Stimulated activated naive CD8-positive, alpha-beta T cell treated with anti-CD3 and anti-CD28 coated beads, Interleukin-15, Interleukin-2, amounts not matched to agents 100 ng/mL and 50 ng/mL, for 24 hours (primary cell): ENCODE results near the gene RNPEPL1.
A peak's percentile ranks its signal among the peaks of the same experiment; 100 is the strongest.
"Not testable (repeated sequence)": the region's sequence is repeated elsewhere in the genome, so short reads cannot be mapped to it uniquely, and the experiment has no call there.

Experiments used
- H3K27ac Mint-ChIP-seq: one replicate; pipeline ENCODE4 v1.8.0; 2021; ENCODE audit warnings: mild to moderate bottlenecking, mixed read lengths
- H3K27me3 Mint-ChIP-seq: one replicate; pipeline ENCODE4 v1.8.0; 2021; ENCODE audit warnings: mixed read lengths
- H3K36me3 Mint-ChIP-seq: one replicate; pipeline ENCODE4 v1.8.0; 2021; ENCODE audit warnings: low read depth, mixed read lengths
- H3K4me1 Mint-ChIP-seq: one replicate; pipeline ENCODE4 v1.8.0; 2021; ENCODE audit warnings: low read depth, mixed read lengths
- H3K4me3 Mint-ChIP-seq: one replicate; pipeline ENCODE4 v1.8.0; 2021; ENCODE audit warnings: mild to moderate bottlenecking, mixed read lengths
- H3K9me3 Mint-ChIP-seq: one replicate; pipeline ENCODE4 v1.8.0; 2021; ENCODE audit warnings: mixed read lengths

The RNPEPL1 gene

GRCh38 chr2:240567872-240568677, at the start of gene RNPEPL1:
RNPEPL1 (plus strand) TSS chr2:240568484; CDS start chr2:240568587, 103 bp downstream.
- peak within 1 kb of the TSS; percentile 96 for H3K4me3 Mint-ChIP-seq
- peaks cover 64% of the 10 kb centered on the region for H3K4me1 Mint-ChIP-seq
- no peaks in the 10 kb centered on the region for H3K27me3 Mint-ChIP-seq
- H3K36me3 Mint-ChIP-seq: peaks cover 13% of the 10 kb centered on the region
- H3K27ac Mint-ChIP-seq: peak within 1 kb of the TSS; percentile 95
- H3K9me3 Mint-ChIP-seq: no peaks in the 10 kb centered on the region

GRCh38 chr2:240518981-240519380, 49.3 kb upstream of the RNPEPL1 start:
- Mint-ChIP-seq H3K4me1 (peaks cover 13% of the 10 kb centered on the region), H3K4me3 (no peak overlapping the region), H3K36me3 (peaks cover 36% of the 10 kb centered on the region), H3K27me3 (no peaks in the 10 kb centered on the region), H3K9me3 (peaks cover 7% of the 10 kb centered on the region), H3K27ac (no peak overlapping the region)

GRCh38 chr2:240519396-240520129, 48.7 kb upstream of the RNPEPL1 start:
- H3K4me1 Mint-ChIP-seq: peaks cover 7% of the 10 kb centered on the region
- H3K36me3 Mint-ChIP-seq: peaks cover 42% of the 10 kb centered on the region
- no peak overlapping the region for H3K27ac Mint-ChIP-seq
- peaks cover 7% of the 10 kb centered on the region for H3K9me3 Mint-ChIP-seq
- no peaks in the 10 kb centered on the region for H3K27me3 Mint-ChIP-seq
- H3K4me3 Mint-ChIP-seq: no peak overlapping the region

- Mint-ChIP-seq H3K4me3 (no peak overlapping the region), H3K4me1 (peaks cover 4% of the 10 kb centered on the region), H3K9me3 (peaks cover 15% of the 10 kb centered on the region), H3K27ac (no peak overlapping the region), H3K27me3 (no peaks in the 10 kb centered on the region), H3K36me3 (peaks cover 50% of the 10 kb centered on the region)
Observed at GRCh38 chr2:240520130-240520973, 47.9 kb upstream of the RNPEPL1 start.

GRCh38 chr2:240520974-240521350, 47.3 kb upstream of the RNPEPL1 start:
- no peak overlapping the region for H3K4me3 Mint-ChIP-seq
- peaks cover 4% of the 10 kb centered on the region for H3K4me1 Mint-ChIP-seq
- H3K27me3 Mint-ChIP-seq: no peaks in the 10 kb centered on the region
- peaks cover 17% of the 10 kb centered on the region for H3K9me3 Mint-ChIP-seq
- peaks cover 55% of the 10 kb centered on the region for H3K36me3 Mint-ChIP-seq
- no peak overlapping the region for H3K27ac Mint-ChIP-seq

GRCh38 chr2:240521885-240522284, 46.4 kb upstream of the RNPEPL1 start:
- H3K27me3 Mint-ChIP-seq, H3K4me1 Mint-ChIP-seq, H3K27ac Mint-ChIP-seq, H3K4me3 Mint-ChIP-seq: not testable (repeated sequence)
- H3K9me3 Mint-ChIP-seq: peaks cover 18% of the 10 kb centered on the region
- H3K36me3 Mint-ChIP-seq: peaks cover 63% of the 10 kb centered on the region

GRCh38 chr2:240522406-240522805, 45.9 kb upstream of the RNPEPL1 start:
- Mint-ChIP-seq H3K27me3 (no peaks in the 10 kb centered on the region), H3K36me3 (peaks cover 68% of the 10 kb centered on the region), H3K9me3 (peaks cover 23% of the 10 kb centered on the region), H3K27ac (no peak overlapping the region), H3K4me3 (no peak overlapping the region), H3K4me1 (peaks cover 4% of the 10 kb centered on the region)

GRCh38 chr2:240523451-240524281, 44.6 kb upstream of the RNPEPL1 start:
- Mint-ChIP-seq H3K27ac (no peak overlapping the region), H3K4me3 (no peak overlapping the region), H3K27me3 (no peaks in the 10 kb centered on the region), H3K4me1 (peaks cover 4% of the 10 kb centered on the region), H3K9me3 (peaks cover 25% of the 10 kb centered on the region), H3K36me3 (peaks cover 71% of the 10 kb centered on the region)

GRCh38 chr2:240524963-240525718, 43.1 kb upstream of the RNPEPL1 start:
- Mint-ChIP-seq H3K36me3 (peaks cover 82% of the 10 kb centered on the region), H3K4me3 (no peak overlapping the region), H3K9me3 (peaks cover 25% of the 10 kb centered on the region), H3K27ac (no peak overlapping the region), H3K27me3 (no peaks in the 10 kb centered on the region), H3K4me1 (peaks cover 4% of the 10 kb centered on the region)

- Mint-ChIP-seq H3K4me3 (no peak overlapping the region), H3K9me3 (peaks cover 22% of the 10 kb centered on the region), H3K27me3 (no peaks in the 10 kb centered on the region)
Observed at GRCh38 chr2:240525802-240526201, 42.5 kb upstream of the RNPEPL1 start.

GRCh38 chr2:240526521-240526920, 41.8 kb upstream of the RNPEPL1 start:
- H3K4me1 Mint-ChIP-seq: no peaks in the 10 kb centered on the region
- no peak overlapping the region for H3K27ac Mint-ChIP-seq
- H3K27me3 Mint-ChIP-seq: no peaks in the 10 kb centered on the region
- no peak overlapping the region for H3K4me3 Mint-ChIP-seq
- peaks cover 26% of the 10 kb centered on the region for H3K9me3 Mint-ChIP-seq
- peaks cover 90% of the 10 kb centered on the region for H3K36me3 Mint-ChIP-seq

More at GRCh38 chr2:240525802-240526201, 42.5 kb upstream of the RNPEPL1 start:
- peaks cover 84% of the 10 kb centered on the region for H3K36me3 Mint-ChIP-seq
- H3K27ac Mint-ChIP-seq: no peak overlapping the region
- H3K4me1 Mint-ChIP-seq: peaks cover under 1% of the 10 kb centered on the region

GRCh38 chr2:240527153-240527750, 41.0 kb upstream of the RNPEPL1 start:
- Mint-ChIP-seq H3K9me3 (peaks cover 33% of the 10 kb centered on the region), H3K4me1 (no peaks in the 10 kb centered on the region), H3K27ac (no peak overlapping the region), H3K27me3 (no peaks in the 10 kb centered on the region), H3K36me3 (peaks cover 90% of the 10 kb centered on the region), H3K4me3 (no peak overlapping the region)

- no peak overlapping the region for H3K27ac Mint-ChIP-seq
- H3K9me3 Mint-ChIP-seq: peaks cover 36% of the 10 kb centered on the region
Observed at GRCh38 chr2:240528406-240529040, 39.8 kb upstream of the RNPEPL1 start.

More at GRCh38 chr2:240528406-240529040, 39.8 kb upstream of the RNPEPL1 start:
- Mint-ChIP-seq H3K4me3 (no peak overlapping the region), H3K27me3 (no peaks in the 10 kb centered on the region), H3K4me1 (no peaks in the 10 kb centered on the region), H3K36me3 (peaks cover 93% of the 10 kb centered on the region)
